Measurements from ENCODE around the gene BEST1.

The BEST1 gene

DNA sequence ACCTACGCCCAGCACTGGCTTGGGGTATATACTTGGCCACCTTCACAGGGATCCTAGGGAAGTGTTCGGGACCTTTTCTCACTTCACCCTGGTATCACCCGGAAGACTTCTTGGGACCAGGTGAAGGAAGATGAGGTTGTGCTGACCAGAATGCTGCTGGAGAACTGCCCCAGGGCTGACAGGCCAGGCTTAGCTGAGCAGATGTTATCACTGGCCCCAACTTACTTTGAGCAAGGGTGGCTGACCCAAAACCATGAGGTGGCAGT lies 12.8 kb downstream of the BEST1 start:
- in situ Hi-C loops (cut with MboI; ENCODE audit: low sequenced_read_pairs), result no loop called here

DNA sequence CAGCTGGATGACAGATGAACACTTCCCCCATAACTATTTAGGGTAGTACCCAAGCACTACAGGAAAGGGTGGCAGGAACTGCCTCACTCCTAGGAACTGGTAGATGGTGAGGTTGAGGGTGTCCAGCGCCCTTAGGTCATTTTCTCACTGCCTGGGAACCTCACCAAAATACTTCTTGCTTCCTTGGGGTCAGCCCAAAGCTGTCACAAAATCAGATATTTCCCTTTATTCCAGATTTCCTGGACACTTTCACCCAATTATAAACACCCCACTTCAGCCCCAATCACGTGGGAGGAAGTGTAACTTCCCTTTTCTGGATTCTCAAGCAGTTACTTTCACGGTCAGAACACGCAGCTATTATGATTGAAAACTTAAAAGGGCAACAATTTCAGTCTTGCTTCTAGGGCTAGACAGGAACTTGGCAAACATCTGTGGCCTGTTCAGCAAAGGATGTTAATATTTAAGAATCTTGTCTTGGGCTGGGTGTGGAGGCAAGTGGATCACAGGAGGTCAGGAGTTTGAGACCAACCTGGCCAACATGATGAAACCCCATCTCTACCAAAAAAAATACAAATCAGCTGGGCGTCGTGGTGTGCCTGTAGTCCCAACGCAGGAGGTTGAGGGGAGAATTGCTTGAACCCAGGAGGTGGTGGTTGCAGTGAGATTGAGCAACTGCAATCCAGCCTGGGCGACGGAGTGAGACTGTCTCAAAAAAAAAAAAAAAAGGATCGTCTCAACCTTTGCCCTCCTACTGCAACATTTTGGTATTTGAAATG lies 13.3 kb downstream of the BEST1 start:
- in situ Hi-C loops (cut with MboI; ENCODE audit: low sequenced_read_pairs), result no loop called here

DNA sequence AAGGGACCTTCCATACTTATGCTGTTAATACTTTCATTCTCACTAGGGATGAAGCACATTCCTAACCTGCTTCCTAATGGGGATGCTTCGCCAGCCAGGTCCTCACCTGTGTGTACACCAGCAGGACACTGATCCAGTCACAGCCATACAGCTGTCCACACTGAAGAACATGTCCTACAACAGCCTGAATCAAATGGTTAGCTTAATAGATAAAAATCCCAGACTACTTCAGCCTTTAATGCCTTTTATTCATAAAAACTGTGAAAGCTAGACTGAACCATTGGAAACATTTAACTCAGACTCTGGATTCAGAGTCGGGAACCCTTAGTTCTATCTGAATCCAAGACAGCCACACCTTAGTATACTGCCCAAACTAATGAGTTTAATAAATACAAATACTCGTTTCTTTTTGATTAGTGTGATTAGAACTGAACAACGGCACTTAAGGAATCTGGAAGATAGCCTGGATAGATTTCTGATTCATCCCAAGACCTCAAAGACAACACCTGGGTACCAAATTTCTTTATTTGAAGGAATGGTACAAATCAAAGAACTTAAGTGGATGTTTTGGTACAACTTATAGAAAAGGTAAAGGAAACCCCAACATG lies 14.0 kb downstream of the BEST1 start:
- in situ Hi-C loops (cut with MboI; ENCODE audit: low sequenced_read_pairs), result no loop called here

DNA sequence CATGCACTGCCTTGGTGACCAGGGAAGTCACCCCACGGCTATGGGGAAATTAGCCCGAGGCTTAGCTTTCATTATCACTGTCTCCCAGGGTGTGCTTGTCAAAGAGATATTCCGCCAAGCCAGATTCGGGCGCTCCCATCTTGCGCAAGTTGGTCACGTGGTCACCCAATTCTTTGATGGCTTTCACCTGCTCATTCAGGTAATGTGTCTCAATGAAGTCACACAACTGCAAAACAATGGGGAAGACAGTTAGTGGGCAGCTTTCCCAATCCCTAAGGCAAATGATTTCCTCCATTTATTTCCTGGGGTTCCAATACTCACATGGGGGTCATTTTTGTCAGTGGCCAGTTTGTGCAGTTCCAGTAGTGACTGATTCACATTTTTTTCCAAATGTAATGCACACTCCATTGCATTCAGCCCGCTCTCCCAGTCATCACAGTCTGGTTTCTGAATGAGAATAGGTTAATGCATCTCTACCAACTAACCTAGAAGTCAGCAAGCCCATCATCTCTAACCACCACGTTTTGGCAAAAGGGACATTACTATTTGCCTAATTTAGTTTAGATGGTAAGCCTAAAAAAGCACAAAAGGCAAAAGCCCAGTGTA lies 14.6 kb downstream of the BEST1 start:
- in situ Hi-C loops (cut with MboI; ENCODE audit: low sequenced_read_pairs), result loop anchor here (5.0 kb wide), 1 partner anchor 68 kb away; no protein-coding TSS in a partner anchor

DNA sequence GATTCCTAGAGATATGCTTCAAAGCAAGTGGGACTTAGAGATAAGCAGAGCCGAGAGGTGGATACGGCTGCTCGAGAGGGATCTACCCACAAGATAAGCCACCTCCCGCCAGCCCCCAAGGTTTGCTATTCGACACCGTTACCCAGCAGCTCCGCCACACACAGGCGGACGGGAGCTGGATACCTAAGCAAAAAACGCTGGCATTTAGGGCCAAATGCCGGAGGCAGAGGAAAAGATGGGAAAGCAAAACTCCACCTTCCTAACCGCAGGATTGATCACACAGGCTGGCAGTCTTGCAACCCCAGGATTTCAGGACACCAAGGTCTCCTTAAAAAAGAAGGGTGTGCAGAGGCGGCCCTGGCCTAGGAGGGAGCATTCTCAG lies 16.6 kb downstream of the BEST1 start:
- in situ Hi-C loops (cut with MboI; ENCODE audit: low sequenced_read_pairs), result loop anchor here (5.0 kb wide), 1 partner anchor 66 kb away; no protein-coding TSS in a partner anchor

DNA sequence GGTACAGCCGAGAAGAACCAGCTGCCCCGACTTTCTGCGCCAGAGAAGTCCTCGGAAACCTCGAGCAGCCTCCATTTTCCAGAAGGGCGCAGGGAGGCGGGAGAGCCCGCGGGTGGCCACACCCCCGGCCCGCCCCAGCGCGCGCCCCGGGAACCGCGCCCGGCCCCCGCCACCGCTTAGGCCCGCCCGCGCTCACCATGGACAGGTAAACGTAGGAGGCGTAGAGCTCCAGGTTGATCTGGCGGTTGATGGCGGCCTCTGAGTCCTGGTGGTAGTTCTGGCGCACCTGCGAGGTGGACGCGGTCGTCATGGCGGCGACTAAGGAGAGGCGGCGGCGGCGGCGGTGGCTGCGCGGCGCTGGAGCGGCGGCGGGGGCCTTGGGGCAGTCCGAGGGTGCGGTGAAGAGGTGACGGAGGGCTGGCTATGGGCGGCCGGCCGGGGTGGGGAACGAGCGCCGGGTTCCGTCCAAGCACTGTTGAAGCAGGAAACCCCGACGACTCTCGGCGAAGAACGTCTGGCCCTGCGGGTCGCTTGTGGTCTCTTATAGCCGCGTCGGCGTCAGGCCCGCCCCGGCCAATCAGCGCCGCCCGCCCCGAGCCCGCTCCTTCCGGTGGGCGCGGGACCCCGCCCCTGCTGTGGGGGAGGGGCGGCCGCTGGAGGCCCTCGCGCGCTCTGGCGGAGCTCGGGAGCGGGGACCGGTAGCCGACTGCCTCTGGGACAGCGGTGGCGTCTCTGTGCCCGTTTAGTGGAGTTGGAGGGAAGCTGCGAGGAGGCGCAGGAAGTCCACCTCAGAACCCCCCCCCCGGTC lies 17.2 kb downstream of the BEST1 start, which contains the start of gene FTH1:
Gene FTH1, minus strand, starts transcription at position 519 of the 808 bp plus-strand sequence. Its CDS starts 209 bp downstream, at position 310.
- in situ Hi-C loops (cut with MboI; ENCODE audit: low sequenced_read_pairs), result loop anchor here (5.0 kb wide), 1 partner anchor 65 kb away; no protein-coding TSS in a partner anchor

DNA sequence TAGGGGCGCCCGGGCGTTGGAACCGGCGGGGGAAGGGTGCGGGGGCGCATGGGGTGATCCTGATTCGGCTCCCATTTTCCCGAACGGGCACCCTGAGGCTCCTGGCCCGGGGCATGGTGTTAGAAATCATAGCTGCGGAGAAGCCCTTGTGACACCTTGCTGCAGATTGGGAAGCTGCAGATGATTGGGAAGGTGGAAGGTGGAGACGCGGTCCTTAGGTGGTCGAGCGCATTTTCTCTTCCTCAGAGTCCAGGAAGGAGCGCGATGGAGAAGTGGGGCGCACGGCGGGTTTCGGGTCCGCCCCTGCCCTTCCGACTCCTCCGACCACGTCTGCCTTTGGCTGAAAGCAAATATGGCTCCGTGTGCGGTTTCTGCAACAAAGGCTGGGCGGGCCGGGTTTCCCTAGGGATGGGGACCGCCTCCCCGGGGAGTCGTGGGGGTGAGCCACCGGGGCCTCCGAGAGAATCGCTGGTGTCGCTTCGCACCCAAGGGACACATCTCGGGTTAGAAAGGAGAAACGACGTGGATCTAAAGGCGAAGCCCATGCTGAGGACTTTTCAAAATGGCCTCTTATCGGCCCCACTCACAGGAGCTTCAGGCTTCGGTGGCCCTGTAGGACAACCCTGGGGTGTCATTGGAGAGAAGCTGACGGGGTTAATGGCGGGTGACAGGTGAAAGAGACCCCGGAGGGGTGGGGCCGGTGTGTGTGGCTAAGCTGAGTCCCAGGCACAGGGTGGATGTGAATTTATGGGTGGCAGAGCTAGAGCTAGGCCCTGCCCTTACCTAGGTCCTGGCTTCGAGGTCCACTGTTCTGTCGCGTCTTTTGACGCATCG lies 18.0 kb downstream of the BEST1 start:
- in situ Hi-C loops (cut with MboI; ENCODE audit: low sequenced_read_pairs), result loop anchor here (5.0 kb wide), 1 partner anchor 64 kb away; no protein-coding TSS in a partner anchor

DNA sequence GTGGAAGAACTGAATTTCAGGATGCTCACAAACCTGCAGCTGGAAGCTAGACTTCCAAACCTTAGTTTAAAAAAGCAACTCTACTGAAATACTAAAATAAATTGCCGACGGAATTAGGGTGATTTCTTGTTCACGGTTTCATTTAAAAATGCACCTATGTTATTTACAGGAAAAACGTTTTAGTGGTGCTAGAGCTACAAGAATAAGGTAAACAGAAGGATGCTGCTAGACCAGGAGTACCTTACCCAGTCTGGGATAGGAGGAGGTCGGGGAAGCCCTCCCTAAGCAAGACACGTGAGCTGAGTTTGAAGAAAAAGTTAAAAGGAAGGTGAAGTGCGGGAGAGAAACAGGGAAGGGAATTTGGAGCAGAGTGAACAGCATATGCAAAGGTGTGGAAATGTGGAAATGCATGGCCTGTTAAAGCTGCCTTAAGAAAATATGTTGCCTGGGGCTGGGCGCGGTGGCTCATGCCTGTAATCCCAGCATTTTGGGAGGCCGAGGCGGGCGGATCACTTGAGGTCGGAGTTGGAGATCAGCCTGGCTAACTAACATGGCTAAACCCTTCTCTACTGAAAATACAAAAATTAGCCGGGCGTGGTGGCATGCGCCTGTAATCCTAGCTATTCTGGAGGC lies 18.7 kb downstream of the BEST1 start:
- in situ Hi-C loops (cut with MboI; ENCODE audit: low sequenced_read_pairs), result loop anchor here (5.0 kb wide), 1 partner anchor 63 kb away; no protein-coding TSS in a partner anchor

DNA sequence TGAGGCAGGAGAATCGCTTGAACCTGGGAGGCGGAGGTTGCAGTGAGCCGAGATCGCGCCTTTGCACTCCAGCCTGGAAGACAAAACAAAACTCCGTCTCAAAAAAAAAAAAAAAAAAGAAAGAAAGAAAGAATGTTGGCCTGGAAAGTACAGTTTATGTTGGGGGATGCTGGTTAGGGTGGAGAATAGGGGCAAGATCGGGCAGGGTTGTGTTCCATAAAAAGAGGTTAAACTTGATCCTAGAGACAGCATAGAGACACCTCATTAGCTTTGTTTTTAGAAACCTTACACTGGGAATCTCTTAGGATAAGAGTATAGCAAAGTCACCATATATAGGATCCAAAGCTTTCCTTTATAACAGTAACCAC lies 19.2 kb downstream of the BEST1 start:
- in situ Hi-C loops (cut with MboI; ENCODE audit: low sequenced_read_pairs), result loop anchor here (5.0 kb wide), 1 partner anchor 63 kb away; no protein-coding TSS in a partner anchor

DNA sequence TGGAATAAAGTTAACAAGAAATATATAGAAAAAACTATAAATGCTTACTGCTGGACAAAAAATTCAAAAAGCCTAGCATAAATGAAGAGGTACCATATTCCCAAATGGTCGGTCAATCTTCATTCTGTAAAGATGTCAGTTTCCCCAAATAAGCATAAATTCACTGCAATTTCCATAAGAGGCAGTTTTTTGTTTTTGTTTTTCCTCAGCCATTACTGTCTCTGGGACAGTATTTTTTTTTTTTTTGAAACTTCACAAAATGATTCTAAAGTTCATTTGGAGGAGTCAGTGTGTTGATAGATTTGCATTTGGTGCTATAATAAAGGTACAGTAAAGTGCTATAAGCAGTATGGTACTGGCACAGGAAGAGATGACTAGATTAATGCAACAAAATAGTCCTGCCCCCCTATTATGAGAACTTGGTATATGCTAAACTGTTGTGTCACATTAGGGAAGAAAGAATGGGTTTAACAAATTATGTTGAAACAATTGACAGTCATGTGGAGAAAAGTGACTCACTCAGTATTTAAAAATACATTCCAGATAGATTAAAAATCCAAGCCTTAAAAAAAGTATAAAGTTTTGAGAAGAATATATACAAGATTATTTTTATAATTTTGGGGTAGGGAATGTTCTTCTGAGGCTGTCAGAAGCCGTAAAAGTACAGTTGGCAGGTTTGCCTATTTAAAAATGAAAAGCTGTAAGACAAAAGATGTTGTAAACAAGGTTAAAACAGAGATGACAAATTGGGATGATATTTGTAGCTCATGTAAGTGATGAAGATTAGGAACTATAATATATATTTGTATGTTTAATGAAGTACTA lies 19.9 kb downstream of the BEST1 start:
- in situ Hi-C loops (cut with MboI; ENCODE audit: low sequenced_read_pairs), result loop anchor here (5.0 kb wide), 1 partner anchor 62 kb away; no protein-coding TSS in a partner anchor

DNA sequence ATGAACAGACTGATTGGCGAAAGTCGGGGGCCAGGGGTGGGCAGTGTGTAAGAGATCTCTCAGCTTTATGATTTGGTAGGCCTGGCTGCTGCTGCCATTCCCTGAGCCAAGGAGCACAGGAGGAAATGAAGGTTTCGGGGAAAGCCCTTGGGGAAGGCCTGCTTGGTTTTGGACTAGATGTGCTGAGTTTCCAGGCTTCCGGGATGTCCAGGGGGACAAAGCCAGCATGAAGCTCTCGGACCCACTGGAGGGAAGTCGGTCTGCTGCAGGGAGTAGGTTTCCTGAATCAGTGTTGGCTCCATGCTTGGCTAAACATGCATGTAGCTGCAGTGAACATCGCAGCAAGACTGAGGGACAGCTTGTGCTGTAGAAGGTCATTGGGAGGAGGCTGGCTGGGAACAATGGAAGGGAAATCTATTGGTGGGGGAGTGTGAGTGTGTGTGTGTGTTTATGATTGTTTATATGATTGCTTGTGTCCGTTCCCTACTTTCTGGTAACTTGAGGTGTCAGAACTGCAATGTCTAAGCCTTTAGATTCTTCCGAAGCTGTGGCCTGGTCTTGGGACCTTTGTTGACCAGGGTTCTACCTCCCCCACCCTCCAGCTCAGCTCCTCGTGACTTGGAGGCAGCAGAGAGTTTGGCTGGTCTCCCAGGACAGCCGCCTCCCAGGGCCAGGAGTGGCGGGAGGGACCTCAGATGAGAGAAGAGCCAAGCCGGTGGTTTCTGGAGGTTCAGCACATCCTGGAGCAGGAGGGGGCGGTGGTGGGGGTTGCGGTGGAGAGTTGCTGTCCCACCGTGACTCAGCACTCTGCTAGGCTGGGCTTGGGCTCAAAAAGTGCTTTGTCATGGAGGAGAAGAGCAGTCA lies 21.3 kb downstream of the BEST1 start:
- in situ Hi-C loops (cut with MboI; ENCODE audit: low sequenced_read_pairs), result no loop called here

DNA sequence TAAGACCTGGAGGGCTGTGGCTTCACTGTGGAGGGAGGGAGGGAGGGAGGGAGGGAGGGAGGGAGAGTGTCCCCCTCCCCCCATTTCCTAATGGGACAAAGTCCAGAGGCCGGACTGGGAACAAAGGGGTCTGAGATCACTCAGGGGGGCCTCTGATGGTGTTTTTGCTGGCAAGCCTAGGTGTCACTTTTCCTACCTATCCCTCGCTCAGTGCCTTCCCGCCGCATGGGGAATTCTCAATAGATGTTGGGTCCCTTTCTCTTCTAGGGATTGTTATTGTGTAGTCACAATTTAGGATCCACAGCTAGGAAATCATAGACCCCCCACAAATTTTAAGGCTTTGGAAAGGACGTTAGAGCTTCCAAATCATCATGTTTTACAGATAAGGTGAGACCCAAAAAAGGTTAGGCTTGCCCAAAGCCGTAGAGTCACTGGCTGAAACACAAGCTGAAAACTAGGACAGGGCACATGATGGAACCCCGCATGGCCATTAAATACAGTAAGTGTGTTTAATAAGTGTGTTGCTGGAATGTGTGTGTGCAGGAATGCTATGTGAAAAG lies 22.0 kb downstream of the BEST1 start:
- in situ Hi-C loops (cut with MboI; ENCODE audit: low sequenced_read_pairs), result no loop called here

DNA sequence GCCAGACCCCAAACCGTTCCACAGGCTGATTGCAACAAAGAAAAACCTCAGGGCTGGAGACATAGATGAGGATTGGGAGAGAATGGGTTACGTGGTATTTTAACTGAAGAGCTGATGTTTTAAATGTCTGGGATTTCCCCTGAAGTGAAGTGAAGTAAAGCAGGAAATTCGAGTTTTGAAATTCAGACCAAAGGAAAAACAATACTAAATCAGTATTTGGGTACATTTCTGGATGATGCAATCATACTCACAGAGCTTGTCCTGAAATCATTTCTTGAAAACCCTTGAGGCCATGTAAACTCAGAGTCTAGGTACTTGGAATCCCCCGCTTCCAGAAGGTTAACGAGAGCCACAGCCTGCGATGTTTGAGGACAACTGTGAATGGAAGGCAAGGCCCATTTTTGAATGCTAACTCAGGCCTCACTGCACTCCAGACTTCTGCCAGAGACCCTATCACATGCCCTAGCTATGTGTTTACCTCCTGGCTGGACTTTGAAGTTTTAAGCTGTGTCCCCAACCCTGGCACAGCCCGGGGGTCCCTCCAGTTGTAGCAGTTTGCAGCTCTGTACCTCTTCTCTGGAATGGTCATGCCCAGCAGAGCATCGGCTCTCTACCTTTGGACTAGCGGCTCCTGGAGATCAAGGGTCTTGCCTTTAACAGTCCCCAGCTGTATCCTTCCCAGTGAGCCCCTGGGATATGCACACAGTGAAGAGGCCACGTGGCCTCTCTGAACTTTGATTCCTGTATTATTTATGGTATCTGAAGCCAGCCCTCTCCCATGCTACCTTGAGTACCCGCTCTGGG lies 22.7 kb downstream of the BEST1 start:
- in situ Hi-C loops (cut with MboI; ENCODE audit: low sequenced_read_pairs), result no loop called here

DNA sequence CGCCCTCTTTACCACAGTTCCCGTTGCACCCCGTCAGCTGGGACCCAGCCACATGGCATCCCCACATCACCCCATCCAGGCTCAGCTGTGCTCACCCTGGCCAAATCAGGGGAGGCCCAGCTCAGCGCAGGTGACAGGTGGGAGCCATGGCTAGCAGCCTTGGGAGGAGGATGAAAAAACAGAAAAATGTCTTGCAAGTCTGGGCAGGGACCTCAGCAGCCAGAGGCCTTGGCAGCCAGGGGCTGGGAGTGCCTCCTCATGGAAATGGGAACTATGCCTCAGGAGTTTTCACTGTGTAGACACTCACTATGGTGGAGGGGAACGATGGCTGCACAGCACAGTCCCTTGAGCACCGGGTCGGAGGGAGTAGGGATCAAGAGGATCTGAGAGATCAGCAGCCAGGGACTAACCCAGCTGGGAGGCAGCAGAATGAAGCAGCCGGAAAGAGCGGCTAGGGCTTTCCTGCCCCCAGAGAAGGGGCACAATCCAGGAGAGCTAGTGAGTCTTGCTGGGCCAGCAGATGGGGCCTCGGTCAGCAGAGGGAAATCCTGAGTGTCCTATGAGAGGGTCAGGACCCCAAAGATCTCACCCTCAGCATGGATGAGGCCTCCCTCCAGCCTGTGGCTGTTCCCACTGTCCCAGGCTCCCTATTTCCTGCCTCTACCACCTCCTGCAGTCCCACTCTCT lies 23.5 kb downstream of the BEST1 start:
- in situ Hi-C loops (cut with MboI; ENCODE audit: low sequenced_read_pairs), result no loop called here

DNA sequence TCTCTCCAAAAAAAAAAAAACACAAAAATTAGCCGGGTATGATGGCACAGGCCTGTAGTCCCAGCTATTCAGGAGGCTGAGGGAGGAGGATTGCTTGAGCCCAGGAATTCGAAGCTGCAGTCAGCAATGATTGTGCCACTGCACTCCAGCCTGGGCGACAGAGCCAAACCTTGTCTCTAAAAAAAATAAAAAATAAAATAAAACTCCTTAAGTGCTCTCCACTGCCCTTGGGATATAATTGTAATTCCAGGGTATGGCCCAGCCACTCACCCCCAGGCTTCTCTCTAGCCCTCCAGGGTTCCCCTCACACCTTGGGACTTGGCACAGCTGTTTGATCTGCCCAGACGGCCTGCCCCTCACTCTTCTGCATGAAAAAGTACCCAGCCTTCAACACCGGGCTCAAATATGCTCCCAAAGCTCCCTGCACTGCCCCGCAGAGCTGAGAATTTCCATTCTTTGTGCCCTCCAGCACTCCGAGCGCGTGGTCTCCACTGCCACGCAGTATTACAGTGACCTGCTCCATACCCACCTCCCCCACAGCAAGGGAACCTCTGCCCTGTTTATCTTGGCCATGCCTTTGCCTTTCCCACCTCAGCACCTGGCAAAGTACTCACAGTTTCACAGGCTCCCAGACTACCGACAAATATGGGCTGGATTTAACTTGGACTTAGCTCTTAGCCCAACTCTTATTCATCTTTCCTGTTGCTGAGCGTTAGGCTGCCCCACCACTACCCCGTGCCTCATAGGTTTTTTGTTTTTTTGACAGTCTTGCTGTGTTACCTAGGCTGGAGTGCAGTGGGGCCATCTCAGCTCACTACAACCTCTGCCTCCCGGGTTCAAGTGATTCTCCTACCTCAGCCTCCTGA lies 24.8 kb downstream of the BEST1 start:
- in situ Hi-C loops (cut with MboI; ENCODE audit: low sequenced_read_pairs), result no loop called here

Data from HL-60/S4 treated with phorbol 12-myristate 13-acetate at 8.2 ng/mL for 4 days and 3 days (cell line).